ENCODE results near the gene PAK1.
"Not testable (repeated sequence)": the region's sequence is repeated elsewhere in the genome, so short reads cannot be mapped to it uniquely, and the experiment has no call there.

The PAK1 gene

GRCh38 chr11:77301510-77301909 is 172.4 kb downstream of the PAK1 start, which contains the start of gene GDPD4:
GDPD4 (minus strand) TSS chr11:77301686; CDS start chr11:77285137, 16,549 bp downstream.
- TF ChIP-seq SPI1 (IDR thresholded peaks at IDR 0.05; ENCODE audit: low read depth, low read length) (no peak), POLR2AphosphoS5 (IDR thresholded peaks at IDR 0.05; ENCODE audit: low read depth, low read length) (no peak), PAX5 (IDR thresholded peaks at IDR 0.05; ENCODE audit: insufficient read depth, low read length, severe bottlenecking) (no peak), POU2F2 (IDR thresholded peaks at IDR 0.05; ENCODE audit: low read depth, low read length) (no peak), TAF1 (IDR thresholded peaks at IDR 0.05; ENCODE audit: low read depth, low read length) (no peak), POLR2A (IDR thresholded peaks at IDR 0.05; ENCODE audit: low read depth, low read length) (no peak)
- FAIRE-seq (no peak), DNase-seq (ENCODE audit: insufficient read length, low spot score) (no peak)

- no peak for DNase-seq (ENCODE audit: insufficient read length, low spot score)
- no peak for TF ChIP-seq POU2F2 (IDR thresholded peaks at IDR 0.05; ENCODE audit: low read depth, low read length)
- no peak for TF ChIP-seq POLR2A (IDR thresholded peaks at IDR 0.05; ENCODE audit: low read depth, low read length)
- TF ChIP-seq TAF1 (IDR thresholded peaks at IDR 0.05; ENCODE audit: low read depth, low read length), result no peak
- no peak for FAIRE-seq
These were observed 173.2 kb downstream of the PAK1 start for GRCh38 chr11:77300695-77301094.

- not testable (repeated sequence) for DNase-seq (ENCODE audit: insufficient read length, low spot score)
These were observed 173.9 kb downstream of the PAK1 start for GRCh38 chr11:77300028-77300427.

GRCh38 chr11:77299528-77299993 is 174.3 kb downstream of the PAK1 start:
- no peak for DNase-seq (ENCODE audit: insufficient read length, low spot score)
- TF ChIP-seq PAX5 (IDR thresholded peaks at IDR 0.05; ENCODE audit: insufficient read depth, low read length, severe bottlenecking) (no peak), POU2F2 (IDR thresholded peaks at IDR 0.05; ENCODE audit: low read depth, low read length) (no peak), POLR2AphosphoS5 (IDR thresholded peaks at IDR 0.05; ENCODE audit: low read depth, low read length) (no peak), POLR2A (IDR thresholded peaks at IDR 0.05; ENCODE audit: low read depth, low read length) (no peak), SPI1 (IDR thresholded peaks at IDR 0.05; ENCODE audit: low read depth, low read length) (no peak), TAF1 (IDR thresholded peaks at IDR 0.05; ENCODE audit: low read depth, low read length) (no peak)
- FAIRE-seq, result no peak

More at GRCh38 chr11:77300028-77300427, 173.9 kb downstream of the PAK1 start:
- FAIRE-seq, result not testable (repeated sequence)

- TF ChIP-seq POU2F2 (IDR thresholded peaks at IDR 0.05; ENCODE audit: low read depth, low read length), result no peak
- no peak for TF ChIP-seq SPI1 (IDR thresholded peaks at IDR 0.05; ENCODE audit: low read depth, low read length)
- TF ChIP-seq POLR2AphosphoS5 (IDR thresholded peaks at IDR 0.05; ENCODE audit: low read depth, low read length), result no peak
- no peak for TF ChIP-seq PAX5 (IDR thresholded peaks at IDR 0.05; ENCODE audit: insufficient read depth, low read length, severe bottlenecking)
- no peak for TF ChIP-seq TAF1 (IDR thresholded peaks at IDR 0.05; ENCODE audit: low read depth, low read length)
- no peak for TF ChIP-seq POLR2A (IDR thresholded peaks at IDR 0.05; ENCODE audit: low read depth, low read length)
- no peak for DNase-seq (ENCODE audit: insufficient read length, low spot score)
- no peak for FAIRE-seq
These were observed 179.9 kb downstream of the PAK1 start for GRCh38 chr11:77294040-77294439.

- FAIRE-seq (no peak), DNase-seq (ENCODE audit: insufficient read length, low spot score) (no peak)
- TF ChIP-seq POU2F2 (IDR thresholded peaks at IDR 0.05; ENCODE audit: low read depth, low read length), result no peak
- no peak for TF ChIP-seq PAX5 (IDR thresholded peaks at IDR 0.05; ENCODE audit: insufficient read depth, low read length, severe bottlenecking)
- no peak for TF ChIP-seq POLR2AphosphoS5 (IDR thresholded peaks at IDR 0.05; ENCODE audit: low read depth, low read length)
- no peak for TF ChIP-seq POLR2A (IDR thresholded peaks at IDR 0.05; ENCODE audit: low read depth, low read length)
These were observed 184.2 kb downstream of the PAK1 start for GRCh38 chr11:77289737-77290136.

GRCh38 chr11:77287615-77288273 is 186.2 kb downstream of the PAK1 start:
- peak; percentile 38 for FAIRE-seq
- no peak for DNase-seq (ENCODE audit: insufficient read length, low spot score)
- TF ChIP-seq PAX5 (IDR thresholded peaks at IDR 0.05; ENCODE audit: insufficient read depth, low read length, severe bottlenecking), result no peak
- no peak for TF ChIP-seq POLR2A (IDR thresholded peaks at IDR 0.05; ENCODE audit: low read depth, low read length)
- TF ChIP-seq TAF1 (IDR thresholded peaks at IDR 0.05; ENCODE audit: low read depth, low read length), result no peak
- no peak for TF ChIP-seq POLR2AphosphoS5 (IDR thresholded peaks at IDR 0.05; ENCODE audit: low read depth, low read length)
- no peak for TF ChIP-seq SPI1 (IDR thresholded peaks at IDR 0.05; ENCODE audit: low read depth, low read length)
- no peak for TF ChIP-seq POU2F2 (IDR thresholded peaks at IDR 0.05; ENCODE audit: low read depth, low read length)

GRCh38 chr11:77287136-77287535 is 186.8 kb downstream of the PAK1 start:
- no peak for TF ChIP-seq TAF1 (IDR thresholded peaks at IDR 0.05; ENCODE audit: low read depth, low read length)
- TF ChIP-seq POLR2AphosphoS5 (IDR thresholded peaks at IDR 0.05; ENCODE audit: low read depth, low read length), result no peak
- TF ChIP-seq SPI1 (IDR thresholded peaks at IDR 0.05; ENCODE audit: low read depth, low read length), result no peak
- no peak for TF ChIP-seq PAX5 (IDR thresholded peaks at IDR 0.05; ENCODE audit: insufficient read depth, low read length, severe bottlenecking)
- no peak for TF ChIP-seq POU2F2 (IDR thresholded peaks at IDR 0.05; ENCODE audit: low read depth, low read length)
- TF ChIP-seq POLR2A (IDR thresholded peaks at IDR 0.05; ENCODE audit: low read depth, low read length), result no peak
- FAIRE-seq (no peak), DNase-seq (ENCODE audit: insufficient read length, low spot score) (no peak)

GRCh38 chr11:77284476-77285468 is 189.1 kb downstream of the PAK1 start:
- no peak for TF ChIP-seq POLR2AphosphoS5 (IDR thresholded peaks at IDR 0.05; ENCODE audit: low read depth, low read length)
- TF ChIP-seq TAF1 (IDR thresholded peaks at IDR 0.05; ENCODE audit: low read depth, low read length), result no peak
- TF ChIP-seq POU2F2 (IDR thresholded peaks at IDR 0.05; ENCODE audit: low read depth, low read length), result no peak
- TF ChIP-seq PAX5 (IDR thresholded peaks at IDR 0.05; ENCODE audit: insufficient read depth, low read length, severe bottlenecking), result no peak
- no peak for TF ChIP-seq POLR2A (IDR thresholded peaks at IDR 0.05; ENCODE audit: low read depth, low read length)
- no peak for TF ChIP-seq SPI1 (IDR thresholded peaks at IDR 0.05; ENCODE audit: low read depth, low read length)
- no peak for FAIRE-seq

More at GRCh38 chr11:77284476-77285468, 189.1 kb downstream of the PAK1 start:
- no peak for DNase-seq (ENCODE audit: insufficient read length, low spot score)
